Activated CD8-positive, alpha-beta memory T cell treated with anti-CD3 and anti-CD28 coated beads, Interleukin-2, amount 50 U/mL, for 1 hour (primary cell): ENCODE results near the gene THTPA.

Experiments
- DNase-seq: peaks from one replicate; pipeline ENCODE4 v3.0.0-alpha.2; 2020; ENCODE audit errors: extremely low read depth

The THTPA gene

DNA sequence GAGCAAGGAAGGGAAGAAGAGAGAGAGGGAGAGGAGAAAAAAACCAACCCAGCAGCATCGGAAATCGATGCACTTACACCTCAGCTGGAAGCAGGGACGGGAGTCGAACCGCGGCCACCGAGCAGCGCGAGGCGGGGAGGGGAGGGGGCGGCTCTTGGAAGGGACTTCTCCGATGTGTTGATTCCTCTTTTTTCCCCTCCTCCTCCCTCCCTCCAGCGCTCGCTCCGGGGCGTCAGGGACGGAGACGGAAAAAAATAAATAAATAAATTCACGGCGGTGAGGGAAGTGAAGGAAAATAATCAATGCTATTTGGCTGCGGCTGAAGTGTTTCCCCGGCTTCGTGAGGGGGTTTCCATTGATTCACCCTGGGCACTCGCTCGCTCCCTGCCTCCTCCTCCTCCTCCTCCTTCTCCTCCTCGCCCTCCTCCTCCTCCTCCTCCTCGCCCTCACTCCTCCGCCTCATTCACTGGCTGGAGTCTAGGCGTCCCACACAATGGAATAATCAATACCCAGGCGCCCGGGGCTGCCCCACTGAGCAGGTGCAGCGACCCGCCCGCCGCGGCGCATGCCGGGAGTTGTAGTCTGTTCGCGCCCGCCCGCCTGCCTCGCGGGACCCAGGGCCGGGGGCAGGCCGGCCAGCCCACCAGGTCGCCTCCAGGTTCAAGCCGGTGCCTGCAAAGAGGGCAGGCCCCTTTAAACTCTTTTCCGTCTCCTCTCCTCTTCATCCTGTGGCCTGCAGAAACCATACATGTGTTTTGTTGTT is 4.6 kb upstream of the THTPA start, which contains the start of gene ZFHX2:
Gene ZFHX2, minus strand, starts transcription at position 500 of the 763 bp plus-strand sequence. CDS start 16,440 bp downstream, outside the sequence.
- DNase-seq: peak; percentile 31

DNA sequence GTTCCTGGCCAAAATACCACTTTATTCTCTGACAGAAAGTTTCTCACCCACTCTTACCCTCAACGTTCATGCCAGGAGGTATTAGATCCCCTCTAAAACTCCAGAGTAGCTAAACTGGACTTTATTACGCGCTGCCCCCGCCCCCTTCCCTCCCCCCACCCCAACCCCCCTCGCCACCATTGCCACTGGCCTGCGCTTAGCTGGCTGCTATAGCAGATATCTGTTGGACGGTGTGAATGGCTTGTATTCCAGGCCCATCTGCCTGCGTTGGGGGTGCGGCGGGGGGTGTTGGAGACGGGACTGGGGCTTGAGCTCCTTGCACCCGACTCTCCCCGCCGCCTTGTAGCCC is 564 bp upstream of the THTPA start:
- no peak for DNase-seq

- no peak for DNase-seq
Measured at GRCh38 chr14:23556700-23557440, 799 bp downstream of the THTPA start.

GRCh38 chr14:23557521-23557920 is 1.4 kb downstream of the THTPA start:
- DNase-seq: no peak

GRCh38 chr14:23557946-23558345 is 1.9 kb downstream of the THTPA start:
- DNase-seq: no peak

DNA sequence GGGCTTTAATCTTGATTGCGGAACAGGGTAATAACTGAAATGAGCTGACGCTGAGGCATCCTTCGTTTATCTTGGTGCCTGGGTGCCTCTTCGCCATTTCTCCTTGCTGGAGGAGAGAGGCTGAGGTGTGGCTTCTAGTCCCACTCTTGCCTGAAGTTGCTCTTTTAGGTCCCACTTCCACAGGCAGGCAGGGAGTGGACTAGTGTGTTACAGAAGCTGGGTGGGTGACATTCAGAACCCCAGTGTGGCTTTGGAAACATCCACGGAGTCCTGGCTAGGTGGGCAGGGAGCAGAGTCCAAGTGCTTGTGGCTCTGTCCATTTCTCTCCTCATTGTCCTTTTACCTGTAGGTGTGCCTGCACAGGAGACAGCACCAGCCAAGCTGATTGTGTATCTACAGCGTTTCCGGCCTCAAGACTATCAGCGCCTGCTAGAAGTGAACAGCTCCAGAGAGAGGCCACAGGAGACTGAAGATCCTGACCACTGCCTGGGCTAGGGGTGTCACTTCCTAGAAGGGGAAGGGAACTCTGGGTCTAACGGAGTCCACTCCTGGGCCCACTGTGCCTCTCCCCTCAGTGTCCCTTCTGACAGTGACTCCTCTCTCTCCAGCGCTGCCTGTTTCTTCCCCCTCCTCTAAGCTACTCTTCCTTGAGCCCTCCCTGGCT is 2.4 kb downstream of the THTPA start:
- DNase-seq: no peak

DNA sequence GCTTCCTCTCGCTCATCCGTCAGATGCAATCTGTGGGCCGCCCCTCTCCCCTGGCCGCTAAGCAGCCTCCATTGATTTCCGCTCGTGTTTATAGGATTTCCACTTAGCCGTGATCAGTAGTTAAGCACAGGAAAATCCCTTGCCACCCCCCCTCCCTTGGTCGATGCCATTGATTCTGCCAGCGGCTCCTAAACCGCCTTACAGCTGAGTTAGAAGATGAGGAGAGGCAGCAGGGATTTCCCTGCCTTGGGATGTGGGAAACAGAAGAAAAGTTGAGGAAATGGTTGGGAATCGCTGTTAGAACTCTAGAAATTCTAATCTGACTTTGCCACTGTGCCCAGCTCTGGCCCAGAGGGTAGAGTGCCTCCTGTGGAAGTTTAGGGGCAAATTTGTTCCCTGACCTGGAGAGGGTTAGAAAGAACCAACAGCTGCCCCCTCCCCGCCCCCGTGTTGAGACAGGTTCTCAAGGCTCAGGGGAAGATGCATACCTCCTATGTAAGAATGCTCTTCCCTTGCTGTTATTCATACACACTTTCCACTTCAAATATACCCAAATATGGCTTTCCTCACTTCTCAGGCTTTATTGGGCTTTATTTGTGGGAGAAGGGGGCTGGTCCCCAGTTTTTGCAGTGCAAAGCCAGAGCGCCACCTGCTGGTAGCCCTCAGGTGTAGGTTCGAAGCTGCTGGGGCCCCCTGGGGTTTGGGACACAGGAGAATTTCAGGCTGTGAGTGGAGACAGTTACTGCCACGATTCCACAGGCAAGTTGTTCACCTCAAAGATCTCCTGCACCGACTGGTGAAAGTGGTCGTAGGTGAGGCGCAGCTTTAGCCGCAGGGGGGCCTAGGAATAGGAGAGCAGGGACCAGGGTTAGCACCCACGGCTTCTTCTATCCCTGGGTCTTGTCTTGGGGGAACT is 3.2 kb downstream of the THTPA start:
- peak; percentile 35 for DNase-seq

- no peak for DNase-seq
Measured at GRCh38 chr14:23559926-23560520, 4.0 kb downstream of the THTPA start.

DNA sequence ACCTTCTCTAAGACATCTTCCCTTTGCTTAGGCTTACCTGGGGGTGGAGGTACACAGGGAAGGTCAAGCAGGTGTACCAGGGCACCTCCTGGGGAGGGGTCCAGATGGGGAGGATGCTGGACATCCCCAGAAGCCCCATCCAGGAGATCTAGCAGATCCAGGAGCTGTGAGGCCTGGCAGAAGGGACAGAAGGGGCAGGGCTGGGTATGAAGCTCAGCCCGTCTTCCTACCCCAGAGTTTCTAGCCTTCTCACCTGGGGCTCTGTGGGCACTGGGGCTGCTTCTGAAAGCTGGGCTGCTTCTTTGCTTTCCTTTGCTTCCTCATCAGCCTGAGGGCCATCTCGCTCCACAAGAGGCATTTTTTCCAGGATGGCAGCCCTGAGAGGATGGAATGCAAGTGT is 5.2 kb downstream of the THTPA start:
- DNase-seq: no peak

GRCh38 chr14:23561873-23562821 is 6.1 kb downstream of the THTPA start:
- no peak for DNase-seq

DNA sequence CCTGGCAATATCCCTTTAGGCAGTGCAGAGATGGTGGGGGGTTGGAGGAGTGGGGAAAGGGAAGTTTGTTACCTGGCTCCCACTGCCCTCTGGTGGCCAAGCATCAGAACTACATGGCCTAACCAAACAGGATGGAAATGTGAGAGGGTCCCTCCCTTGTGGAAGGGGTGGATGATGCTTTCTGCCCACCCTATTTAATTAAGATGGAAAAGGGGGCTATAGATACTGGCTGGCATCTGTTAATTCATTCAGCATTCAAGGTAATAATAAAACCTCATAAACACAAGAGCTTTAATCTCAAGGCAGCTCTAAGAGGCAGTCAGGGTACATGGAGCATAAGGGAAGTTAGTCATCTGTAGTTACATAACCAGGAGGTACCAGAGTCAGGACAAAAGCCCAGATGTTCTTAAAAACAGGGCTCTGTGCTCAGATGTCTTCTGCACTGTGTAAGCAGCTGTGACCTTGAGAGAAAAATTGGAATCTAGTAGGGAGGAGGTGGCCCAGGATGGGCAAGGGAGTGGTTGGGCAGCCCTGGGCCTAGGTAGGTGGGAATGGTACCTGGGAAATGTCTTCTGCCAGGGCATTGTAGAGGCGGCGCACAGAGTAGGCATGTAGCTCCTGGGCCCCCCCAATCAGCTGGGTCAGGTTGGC is 6.9 kb downstream of the THTPA start:
- DNase-seq: no peak

DNA sequence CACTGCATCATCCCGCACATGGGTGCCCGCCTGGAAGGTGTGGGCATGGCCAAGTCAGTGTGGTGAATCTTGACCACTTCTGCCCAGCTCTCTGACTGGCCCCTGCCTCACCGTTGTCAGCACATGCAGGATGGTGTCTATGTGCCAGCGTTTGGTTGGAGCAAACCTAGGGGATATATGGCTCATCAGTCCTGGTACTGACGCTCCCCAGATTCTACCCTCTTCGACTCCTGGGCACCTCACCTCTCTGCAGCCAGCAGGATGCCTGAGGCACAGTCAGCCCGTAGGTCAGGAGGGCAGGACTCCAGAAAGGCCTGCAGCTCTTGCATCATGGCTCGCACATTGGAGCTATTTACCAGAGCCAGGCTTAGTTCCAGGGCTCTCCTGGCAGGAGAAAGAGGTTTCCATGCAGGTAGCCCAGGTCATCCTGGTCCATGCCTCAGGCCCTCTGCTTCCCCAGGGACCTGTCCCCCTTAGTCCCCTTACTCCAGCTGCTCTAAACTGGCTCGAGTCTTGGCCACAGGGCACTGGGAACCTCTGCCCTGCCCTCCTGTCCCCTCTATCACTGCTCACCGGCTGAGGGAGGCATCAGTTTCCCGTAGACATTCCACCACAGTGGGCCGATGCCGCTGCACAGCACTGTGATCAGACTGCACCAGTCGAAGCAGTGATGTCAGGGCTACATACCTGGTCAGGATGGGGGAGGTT is 7.6 kb downstream of the THTPA start:
- DNase-seq: no peak

DNA sequence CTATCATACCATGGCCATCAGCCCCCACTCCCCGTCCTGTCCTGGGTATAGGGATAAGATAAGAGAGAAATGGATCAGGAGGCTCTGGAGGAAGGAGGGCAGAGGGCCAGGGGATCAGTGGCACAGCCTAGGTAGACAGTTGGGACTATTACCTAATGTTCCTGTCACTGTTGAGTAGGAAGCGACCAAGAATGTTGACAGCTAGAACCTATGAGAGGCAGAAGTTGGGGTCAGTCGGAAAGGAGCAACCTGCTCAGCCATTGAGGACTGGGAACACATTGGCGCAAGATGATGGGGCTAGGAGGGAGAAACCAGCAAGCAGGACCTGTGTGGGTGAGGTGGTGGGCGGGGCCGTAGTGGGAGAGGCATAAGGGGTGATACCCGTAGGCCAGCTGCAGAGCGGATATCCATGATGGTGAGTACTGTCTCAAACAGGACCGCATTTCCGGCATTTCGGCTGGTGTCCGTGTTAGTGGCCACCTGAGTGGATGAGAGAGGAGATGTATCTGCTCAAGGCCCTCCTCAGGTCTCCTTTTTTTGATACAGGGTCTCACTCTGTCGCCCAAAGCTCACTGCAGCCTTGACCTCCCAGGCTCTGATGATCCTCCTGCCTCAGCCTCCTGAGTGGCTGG is 8.2 kb downstream of the THTPA start:
- no peak for DNase-seq

GRCh38 chr14:23564876-23565275 is 8.8 kb downstream of the THTPA start:
- DNase-seq: no peak

GRCh38 chr14:23565626-23566025 is 9.6 kb downstream of the THTPA start:
- no peak for DNase-seq

DNA sequence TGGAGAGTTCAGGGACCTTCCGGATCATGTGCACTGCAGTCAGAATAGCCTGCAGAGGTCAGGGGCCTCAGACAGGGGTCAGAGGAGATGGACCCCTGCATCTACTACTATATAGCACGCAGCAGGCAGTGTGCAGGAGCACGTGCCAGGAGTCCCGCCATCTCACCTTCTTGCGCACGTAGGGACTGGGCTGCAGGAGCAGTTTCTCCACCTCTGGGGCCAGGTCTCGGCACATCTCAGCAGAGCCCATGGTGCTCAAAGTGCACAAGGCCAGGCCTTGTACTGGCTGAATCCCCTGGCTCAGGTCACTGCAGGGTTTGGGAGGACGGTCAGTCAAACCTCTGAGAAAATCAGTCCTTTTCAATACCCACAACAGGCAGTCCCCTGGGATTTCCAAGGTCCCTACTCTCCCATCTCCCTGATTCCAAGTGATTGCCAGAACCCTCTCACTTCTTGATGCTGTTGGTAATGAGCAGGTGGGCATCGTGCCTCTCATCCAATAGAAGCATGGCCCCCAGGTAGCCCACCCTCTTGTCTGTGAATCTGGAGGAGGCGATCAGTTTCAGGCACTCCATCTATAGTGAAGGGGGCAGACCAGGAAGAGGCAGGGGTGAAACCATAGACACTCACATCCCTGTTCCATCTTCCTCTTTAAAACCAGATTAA is 10.2 kb downstream of the THTPA start:
- DNase-seq: no peak

DNA sequence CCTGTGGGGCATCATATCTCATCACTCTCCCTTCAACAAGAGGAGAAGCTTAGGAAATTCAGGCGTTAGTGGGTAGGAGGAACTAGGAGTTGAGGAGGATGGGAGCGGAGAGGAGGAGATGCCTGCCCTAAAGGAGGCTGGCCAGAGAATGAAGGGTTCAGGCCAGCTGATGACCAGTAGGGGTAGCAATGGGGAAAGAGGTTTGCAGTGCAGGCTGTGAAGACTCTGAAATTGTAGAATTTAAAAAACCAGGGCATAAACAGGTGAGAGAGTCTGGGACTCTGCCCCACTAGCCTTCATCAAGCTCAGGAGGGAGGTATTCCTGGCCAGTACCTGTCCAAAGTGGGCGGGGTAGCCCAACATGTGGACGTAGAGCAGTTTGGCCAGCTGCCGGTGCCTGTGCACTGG is 10.7 kb downstream of the THTPA start:
- no peak for DNase-seq
